Gastroesophageal sphincter (tissue), 4 donors: ENCODE measurements around the gene SBK1. TPM values are rescaled to one million over a fixed set of nuclear protein-coding genes. Genes with fewer than 3 reads are reported as not detected.
"Not testable (repeated sequence)": the region's sequence is repeated elsewhere in the genome, so short reads cannot be mapped to it uniquely, and the experiment has no call there.

ENCODE experiments used
- ATAC-seq: fragments of 150-250 bp; one replicate; pipeline ENCODE4 v1.9.1; 2016; ENCODE audit warnings: mild to moderate bottlenecking, moderate library complexity
- H3K27ac ChIP-seq, 4 donors: fragments of 200-600 bp; sonication (generic) in 3 of 4; 1 replicate in 3 of 4; 2 replicates in 1 of 4; pipeline ENCODE4 v1.5.1; 2016 to 2019
- H3K27me3 ChIP-seq: fragments of 200-600 bp; sonication (generic); one replicate; pipeline ENCODE4 v1.5.1; 2019
- H3K36me3 ChIP-seq, 2 donors: fragments of 200-600 bp; sonication (generic); one replicate each; pipeline ENCODE4 v1.5.1; 2019; ENCODE audit warnings: control low read depth in 1 of 2
- H3K4me1 ChIP-seq, 3 donors: fragments of 200-600 bp; sonication (generic); 1 replicate in 2 of 3; 2 replicates in 1 of 3; pipeline ENCODE4 v1.5.1; 2016 to 2019; ENCODE audit warnings: control low read depth in 2 of 3
- H3K4me3 ChIP-seq, 2 donors: fragments of 200-600 bp; sonication (generic); one replicate each; pipeline ENCODE4 v1.5.1; 2019; ENCODE audit warnings: mild to moderate bottlenecking in 1 of 2, moderate library complexity in 1 of 2
- H3K9me3 ChIP-seq, 3 donors: fragments of 200-600 bp; sonication (generic); one replicate each; pipeline ENCODE4 v1.5.1; 2017 to 2019; ENCODE audit warnings: control low read depth in 2 of 3
- EP300 ChIP-seq: sonication (generic); formaldehyde crosslinking; IDR thresholded peaks from one replicate; pipeline ENCODE4 v1.6.1; 2017; ENCODE audit warnings: antibody characterized with exemption, mild to moderate bottlenecking
- POLR2A ChIP-seq, 2 donors: fragments of 450-650 bp; IDR thresholded peaks; one replicate each; pipeline ENCODE4 v1.6.1; 2017; ENCODE audit warnings: antibody characterized with exemption in 2 of 2, mild to moderate bottlenecking in 2 of 2, moderate library complexity in 1 of 2
- POLR2AphosphoS5 ChIP-seq: sonication (generic); formaldehyde crosslinking; IDR thresholded peaks from one replicate; pipeline ENCODE4 v1.6.1; 2017; ENCODE audit warnings: antibody characterized with exemption
- WGBS, 2 donors: methylation state at CpG; one replicate each; pipeline ENCODE4 v1.1.5; 2018; ENCODE audit warnings: low coverage in 1 of 2; 5-methylcytosine and 5-hydroxymethylcytosine counted together
- total RNA-seq, 4 donors: library from RNA; depleted of rRNA; stranded (reverse); fragments of >200 nt; gene quantifications; one replicate each; pipeline ENCODE4 v1.1.0, GENCODE V29; 2016
- TF ChIP-seq, protein P1 (sequence below), 4 experiments: fragments of 200-600 bp in 2 of 4; fragments of 450-650 bp in 2 of 4; sonication (generic) in 1 of 4; IDR thresholded peaks; one replicate each; pipeline ENCODE4 v1.5.1; 2017 to 2019; ENCODE audit warnings: antibody characterized with exemption in 4 of 4, mild to moderate bottlenecking in 2 of 4, moderate library complexity in 2 of 4

The SBK1 gene
- total RNA-seq, result under 1 TPM in 1 of 4 donors, not detected in 3; 0.16 TPM

DNA sequence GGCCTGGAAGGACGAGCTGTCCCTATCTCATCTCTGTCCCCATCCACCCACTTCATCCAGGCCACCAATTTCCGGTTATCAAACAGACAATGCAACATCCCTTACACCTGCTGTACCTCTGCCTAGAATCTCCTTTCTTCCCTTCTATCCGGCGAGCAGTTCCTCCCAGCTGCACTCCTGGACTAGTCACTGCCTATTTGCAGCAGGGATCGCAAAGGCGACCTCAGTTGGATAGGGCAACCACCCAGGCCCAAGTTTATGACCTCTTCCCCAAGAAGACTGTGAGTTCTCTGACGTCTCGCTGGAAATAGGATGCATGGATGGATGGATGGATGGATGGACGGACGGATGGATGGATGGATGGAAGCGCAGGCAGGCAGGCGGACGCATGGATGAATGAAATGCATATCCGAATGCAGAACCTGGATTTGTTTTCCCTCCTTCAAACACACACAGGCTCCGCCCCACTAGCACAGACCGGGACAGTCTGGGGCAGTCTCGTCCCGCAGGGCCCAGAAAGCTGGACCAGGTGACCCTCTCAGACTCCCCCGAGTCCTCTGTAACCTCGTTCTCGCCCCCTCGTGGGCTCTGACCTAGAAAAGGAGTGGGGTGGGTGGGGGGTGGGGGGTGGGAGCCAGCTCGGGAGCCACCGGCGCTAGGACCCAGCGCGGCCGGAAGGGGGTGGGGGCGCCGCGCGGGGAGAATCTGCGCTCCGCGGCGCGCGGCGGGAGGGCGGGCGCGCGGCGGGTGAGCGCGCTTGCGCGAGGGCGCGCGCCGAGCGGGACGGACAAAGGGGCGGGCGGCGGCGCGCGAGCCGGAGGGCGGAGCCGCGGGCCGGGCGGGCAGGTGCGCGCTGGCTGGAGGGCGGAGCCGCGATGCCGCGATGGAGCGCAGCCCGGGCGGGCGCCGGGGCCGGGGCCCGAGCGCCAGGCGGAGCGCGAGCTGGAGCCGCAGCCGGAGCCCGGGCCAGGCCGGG lies at the start of gene SBK1:
Gene SBK1 (plus strand): TSS at position 875 of the 976 bp plus-strand sequence. CDS start 24,867 bp downstream, outside the sequence.
- Histone ChIP-seq H3K4me1 (peaks cover 0 to 21% (median 9%) of the 10 kb centered on the region in 3 donors), H3K36me3 (no peaks in the 10 kb centered on the region), H3K27me3 (peaks cover 47% of the 10 kb centered on the region), H3K9me3 (no peaks in the 10 kb centered on the region), H3K4me3 (peak within 1 kb of the TSS; percentile 50 to 58), H3K27ac (peak within 1 kb of the TSS in 3 of 4 donors; percentile 14 to 69 (median 58))
- WGBS, 2 donors, result 4 to 6% methylated on average over 12 to 18 of the region's 88 CpGs
- peak; percentile 95 for ATAC-seq
- no peak for TF ChIP-seq POLR2AphosphoS5
- TF ChIP-seq EP300, result no peak

DNA sequence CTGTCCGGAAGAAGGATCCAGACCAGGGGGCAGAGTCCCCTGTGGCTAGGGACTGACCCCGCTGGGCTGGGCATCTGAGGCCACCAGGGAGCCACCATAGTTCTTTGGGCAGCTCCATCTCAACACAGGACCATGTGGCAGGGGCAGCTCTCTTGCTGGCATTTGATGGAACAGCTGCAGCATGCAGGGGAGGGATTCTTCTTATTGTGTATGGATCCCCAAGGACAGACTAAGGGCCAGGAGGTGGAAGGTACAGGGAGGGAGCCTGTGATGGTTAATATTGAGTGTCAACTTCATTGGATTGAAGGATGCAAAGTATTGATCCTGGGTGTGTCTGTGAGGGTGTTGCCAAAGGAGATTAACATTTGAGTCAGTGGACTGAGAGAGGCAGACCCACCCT lies 42.8 kb upstream of the SBK1 start:
- no CpG with 5 or more reads among the region's 2 CpGs for WGBS, 2 donors
- not testable (repeated sequence) for H3K27me3 ChIP-seq, H3K36me3 ChIP-seq, H3K27ac ChIP-seq, H3K4me3 ChIP-seq, ATAC-seq, H3K4me1 ChIP-seq
- peaks cover 0 to 12% (median 0%) of the 10 kb centered on the region in 3 donors for H3K9me3 ChIP-seq

DNA sequence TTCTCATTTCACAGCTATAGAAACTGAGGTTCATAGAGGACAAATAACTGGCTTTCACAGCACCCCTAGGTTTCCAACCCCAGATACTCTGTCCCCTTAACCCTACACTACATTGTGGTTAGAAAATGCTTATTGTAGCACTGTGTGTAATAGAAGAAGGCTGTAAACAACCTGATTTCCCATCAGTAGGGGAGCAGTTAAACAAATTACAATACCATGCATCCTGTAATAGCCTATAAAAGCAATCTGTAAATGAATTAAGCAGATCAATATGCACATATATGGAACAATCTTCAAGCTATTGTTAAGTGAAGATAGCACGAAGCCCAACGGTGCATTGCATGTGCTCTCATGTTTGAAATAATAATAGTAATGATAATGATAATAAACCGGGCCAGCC lies 41.3 kb upstream of the SBK1 start:
- no peak for ATAC-seq
- no peak overlapping the region for H3K4me3 ChIP-seq
- WGBS, 2 donors, result 15 to 62% methylated on average over 2 to 3 of the region's 3 CpGs
- no peak overlapping the region for H3K27ac ChIP-seq
- H3K9me3 ChIP-seq, result peaks cover 0 to 12% (median 0%) of the 10 kb centered on the region in 3 donors
- H3K27me3 ChIP-seq, result peaks cover 4% of the 10 kb centered on the region
- TF ChIP-seq, protein P1, sequence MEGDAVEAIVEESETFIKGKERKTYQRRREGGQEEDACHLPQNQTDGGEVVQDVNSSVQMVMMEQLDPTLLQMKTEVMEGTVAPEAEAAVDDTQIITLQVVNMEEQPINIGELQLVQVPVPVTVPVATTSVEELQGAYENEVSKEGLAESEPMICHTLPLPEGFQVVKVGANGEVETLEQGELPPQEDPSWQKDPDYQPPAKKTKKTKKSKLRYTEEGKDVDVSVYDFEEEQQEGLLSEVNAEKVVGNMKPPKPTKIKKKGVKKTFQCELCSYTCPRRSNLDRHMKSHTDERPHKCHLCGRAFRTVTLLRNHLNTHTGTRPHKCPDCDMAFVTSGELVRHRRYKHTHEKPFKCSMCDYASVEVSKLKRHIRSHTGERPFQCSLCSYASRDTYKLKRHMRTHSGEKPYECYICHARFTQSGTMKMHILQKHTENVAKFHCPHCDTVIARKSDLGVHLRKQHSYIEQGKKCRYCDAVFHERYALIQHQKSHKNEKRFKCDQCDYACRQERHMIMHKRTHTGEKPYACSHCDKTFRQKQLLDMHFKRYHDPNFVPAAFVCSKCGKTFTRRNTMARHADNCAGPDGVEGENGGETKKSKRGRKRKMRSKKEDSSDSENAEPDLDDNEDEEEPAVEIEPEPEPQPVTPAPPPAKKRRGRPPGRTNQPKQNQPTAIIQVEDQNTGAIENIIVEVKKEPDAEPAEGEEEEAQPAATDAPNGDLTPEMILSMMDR (IDR thresholded peaks at IDR 0.05), result no peak
- no peak for TF ChIP-seq POLR2A (IDR thresholded peaks at IDR 0.05)
- no peak for TF ChIP-seq EP300
- no peak for TF ChIP-seq POLR2AphosphoS5
- no peaks in the 10 kb centered on the region for H3K36me3 ChIP-seq
- no peaks in the 10 kb centered on the region for H3K4me1 ChIP-seq

DNA sequence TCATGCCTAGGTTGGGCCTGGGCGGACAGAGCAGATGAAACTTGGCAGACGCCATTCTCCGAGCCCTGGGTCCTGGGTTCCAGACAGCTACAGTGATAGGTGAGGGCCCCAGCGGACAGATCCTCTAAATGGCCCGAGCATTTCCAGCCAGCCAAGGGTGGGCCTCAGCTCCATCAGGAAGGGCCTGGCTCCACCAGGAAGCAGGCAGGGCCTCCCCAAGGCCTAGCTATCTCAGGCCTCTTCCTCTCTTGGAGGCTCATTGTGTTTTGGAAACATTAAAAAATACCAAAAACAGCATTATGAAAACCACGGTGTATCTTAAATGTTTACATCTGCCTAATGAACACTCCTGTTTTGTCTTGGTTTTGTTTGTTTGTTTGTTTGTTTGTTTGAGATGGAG lies 38.2 kb upstream of the SBK1 start:
- 64 to 83% methylated on average over 1 to 3 of the region's 6 CpGs for WGBS, 2 donors
- Histone ChIP-seq H3K9me3 (peaks cover 0 to 12% (median 0%) of the 10 kb centered on the region in 3 donors), H3K36me3 (no peaks in the 10 kb centered on the region), H3K4me3 (no peak overlapping the region), H3K27me3 (peaks cover 19% of the 10 kb centered on the region), H3K27ac (no peak overlapping the region), H3K4me1 (peaks cover 0 to 12% (median 9%) of the 10 kb centered on the region in 3 donors)
- TF ChIP-seq POLR2AphosphoS5 (no peak), POLR2A (IDR thresholded peaks at IDR 0.05) (no peak), EP300 (no peak)
- TF ChIP-seq, protein P1 (IDR thresholded peaks at IDR 0.05), result no peak
- ATAC-seq, result no peak

DNA sequence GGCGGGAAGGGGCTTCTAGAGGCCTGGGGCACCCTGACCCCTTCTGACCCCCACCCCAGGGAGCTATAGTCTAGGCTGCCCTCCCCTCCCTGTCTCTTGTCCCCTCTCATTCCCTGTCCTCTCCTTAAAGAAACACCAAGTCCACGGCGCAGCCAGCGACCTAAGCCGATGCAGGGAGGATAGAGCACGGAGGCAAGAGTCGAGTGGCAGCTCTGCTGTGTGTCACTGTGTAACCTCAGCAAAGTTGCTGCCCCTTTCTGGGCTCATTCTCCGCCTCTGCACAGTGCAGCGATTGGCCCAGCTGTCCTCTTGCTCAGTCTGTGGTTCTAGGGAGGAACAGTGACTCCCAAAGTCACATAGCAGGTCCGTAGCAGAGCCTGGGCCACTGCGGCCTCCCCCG lies 36.5 kb upstream of the SBK1 start:
- Histone ChIP-seq H3K4me1 (peaks cover 0 to 16% (median 9%) of the 10 kb centered on the region in 3 donors), H3K27me3 (peaks cover 32% of the 10 kb centered on the region), H3K4me3 (no peak overlapping the region), H3K27ac (no peak overlapping the region), H3K9me3 (peaks cover 0 to 12% (median 0%) of the 10 kb centered on the region in 3 donors), H3K36me3 (no peaks in the 10 kb centered on the region)
- WGBS, 2 donors, result 75% methylated on average over 8 of the region's 12 CpGs; no CpG with 5 or more reads in 1 of the 2 donors
- TF ChIP-seq EP300, result no peak
- TF ChIP-seq POLR2AphosphoS5, result no peak
- no peak for TF ChIP-seq POLR2A (IDR thresholded peaks at IDR 0.05)
- TF ChIP-seq, protein P1 (IDR thresholded peaks at IDR 0.05), result no peak
- ATAC-seq, result no peak
